GM18867 (cell line): ENCODE results near the gene SYT13.
"Not testable (repeated sequence)": the region's sequence is repeated elsewhere in the genome, so short reads cannot be mapped to it uniquely, and the experiment has no call there.

Source experiments
- ATAC-seq: cut with Tn5 transposase; IDR thresholded peaks from one replicate; pipeline ENCODE4 v1.9.1; 2021; ENCODE audit warnings: mild to moderate bottlenecking, moderate library complexity; ENCODE audit not compliant: unreplicated experiment

Gene SYT13

GRCh38 chr11:45250035-45250718 lies 36.0 kb downstream of the SYT13 start:
- no peak for ATAC-seq

- not testable (repeated sequence) for ATAC-seq
Observed at GRCh38 chr11:45249372-45249771, 36.8 kb downstream of the SYT13 start.

DNA sequence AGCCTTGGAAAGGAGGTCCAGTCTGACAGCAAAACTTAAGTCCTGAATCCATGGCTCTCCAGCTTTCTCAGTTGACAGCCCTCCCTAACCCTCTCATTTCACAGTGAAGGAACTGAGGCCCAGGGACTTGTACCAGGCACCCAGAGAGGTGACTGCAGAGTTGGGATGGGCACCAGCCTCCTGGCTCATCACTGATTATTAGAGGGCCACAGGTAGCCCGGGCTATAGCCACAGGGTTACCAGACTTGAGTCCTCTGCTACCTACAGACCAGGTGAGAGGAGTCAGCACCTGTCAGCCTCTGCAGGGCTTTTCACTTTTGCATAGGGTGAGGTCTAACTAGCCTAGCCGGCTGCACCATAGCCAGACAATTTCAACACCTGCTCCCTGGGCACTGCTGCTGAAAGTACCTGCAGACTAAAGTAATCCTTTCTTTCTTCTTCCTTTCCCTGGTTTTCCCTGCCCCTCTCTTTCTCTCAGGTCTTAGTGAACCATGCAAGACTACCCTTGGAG lies 37.6 kb downstream of the SYT13 start:
- no peak for ATAC-seq

DNA sequence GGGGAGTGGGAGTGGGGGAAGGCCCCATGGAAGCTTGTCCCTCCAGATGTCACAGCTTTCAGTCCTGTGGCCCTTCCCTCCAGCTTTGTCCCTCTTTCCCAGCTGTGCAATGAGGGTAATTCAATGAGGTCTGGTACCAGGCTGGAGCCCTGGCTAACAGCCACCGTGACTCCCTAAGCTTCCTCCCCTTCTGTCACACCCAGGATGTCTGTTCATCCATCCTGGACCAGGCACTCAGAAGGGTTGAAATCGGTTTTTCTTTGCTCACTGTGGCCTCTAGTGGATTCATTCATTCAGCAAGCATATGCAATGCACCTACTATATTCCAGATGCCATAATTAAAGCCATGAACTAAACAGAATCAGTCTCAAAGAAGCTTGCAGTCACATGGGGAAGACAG lies 38.7 kb downstream of the SYT13 start:
- no peak for ATAC-seq

DNA sequence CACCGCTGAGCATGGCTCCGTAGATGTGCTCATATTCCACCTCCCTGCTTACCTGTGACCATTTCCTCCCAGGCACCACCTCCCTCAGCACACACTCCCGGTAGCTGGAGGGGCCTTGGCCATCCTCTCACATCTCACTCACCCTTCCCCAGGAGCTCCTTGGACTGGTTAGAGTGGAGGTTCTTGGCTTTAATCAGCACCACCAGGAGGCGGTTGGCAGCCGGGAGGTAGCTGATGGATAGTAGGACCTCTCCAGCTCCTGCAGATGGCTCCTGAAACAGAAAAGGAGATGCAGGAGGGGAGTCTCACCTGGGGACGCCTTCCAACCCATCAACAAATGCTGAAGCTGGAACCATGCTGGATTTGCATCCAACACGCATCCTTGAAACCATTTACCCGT lies 39.9 kb downstream of the SYT13 start:
- no peak for ATAC-seq

DNA sequence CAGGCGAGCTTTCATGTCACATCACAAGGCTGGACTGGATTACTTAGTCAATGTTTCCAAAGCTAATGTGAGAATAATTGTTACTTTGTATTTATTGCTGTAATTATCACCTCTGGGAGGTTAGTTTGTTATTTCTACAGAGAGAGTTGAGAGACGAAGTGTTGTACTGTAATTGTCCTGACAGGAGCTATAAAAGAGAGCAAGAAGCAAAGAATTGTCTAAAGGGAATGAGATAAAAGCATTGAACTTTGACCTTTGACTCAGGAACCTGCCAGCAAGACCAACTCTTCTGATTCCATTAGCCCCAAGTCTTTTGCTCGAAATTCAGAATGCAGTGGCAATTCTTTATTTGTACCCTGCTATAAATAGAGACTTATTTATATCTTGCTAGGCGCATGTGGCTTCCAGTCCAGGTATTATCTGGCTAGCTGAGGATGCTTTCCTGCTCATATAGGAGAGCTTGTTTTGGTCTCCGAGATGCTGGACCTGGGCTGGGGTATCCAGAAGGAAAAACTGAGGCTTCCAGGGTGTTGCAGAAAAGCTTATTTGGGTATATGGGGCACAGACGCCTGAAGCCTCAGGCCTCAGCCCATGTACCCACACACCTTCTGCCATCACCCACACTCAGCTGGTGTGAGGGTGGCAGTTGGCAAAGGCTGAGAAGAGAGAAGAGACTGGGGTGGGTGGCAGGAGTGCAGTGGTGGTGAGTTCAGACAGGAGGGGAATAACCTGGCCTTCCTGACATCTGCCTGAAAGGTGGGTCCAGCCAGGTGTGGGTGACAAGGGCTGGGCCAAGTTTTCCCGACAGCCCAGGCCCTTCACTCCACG lies 40.7 kb downstream of the SYT13 start:
- ATAC-seq, result no peak

- ATAC-seq, result no peak
Observed at GRCh38 chr11:45243967-45244366, 42.2 kb downstream of the SYT13 start.

GRCh38 chr11:45239733-45240132 lies 46.4 kb downstream of the SYT13 start:
- no peak for ATAC-seq

DNA sequence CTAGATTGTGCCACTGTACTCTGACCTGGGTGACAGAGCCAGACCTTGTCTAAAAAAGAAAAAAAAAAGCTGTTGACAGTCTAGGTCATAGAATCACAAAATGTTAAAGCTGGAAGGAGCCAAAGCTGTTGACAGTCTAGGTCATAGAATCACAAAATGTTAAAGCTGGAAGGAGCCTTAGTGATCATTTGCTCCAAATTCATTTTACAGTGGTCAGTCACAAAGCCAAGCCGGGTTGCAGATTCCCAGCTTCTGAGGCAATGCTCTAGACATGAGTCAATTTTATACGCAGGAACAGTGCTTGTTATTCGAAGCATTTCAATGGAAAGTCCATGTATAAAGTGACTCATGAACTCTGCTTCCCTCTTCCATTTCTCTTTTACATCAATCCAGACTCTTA lies 47.4 kb downstream of the SYT13 start:
- ATAC-seq, result no peak

- no peak for ATAC-seq
Observed at GRCh38 chr11:45237711-45238315, 48.3 kb downstream of the SYT13 start.

DNA sequence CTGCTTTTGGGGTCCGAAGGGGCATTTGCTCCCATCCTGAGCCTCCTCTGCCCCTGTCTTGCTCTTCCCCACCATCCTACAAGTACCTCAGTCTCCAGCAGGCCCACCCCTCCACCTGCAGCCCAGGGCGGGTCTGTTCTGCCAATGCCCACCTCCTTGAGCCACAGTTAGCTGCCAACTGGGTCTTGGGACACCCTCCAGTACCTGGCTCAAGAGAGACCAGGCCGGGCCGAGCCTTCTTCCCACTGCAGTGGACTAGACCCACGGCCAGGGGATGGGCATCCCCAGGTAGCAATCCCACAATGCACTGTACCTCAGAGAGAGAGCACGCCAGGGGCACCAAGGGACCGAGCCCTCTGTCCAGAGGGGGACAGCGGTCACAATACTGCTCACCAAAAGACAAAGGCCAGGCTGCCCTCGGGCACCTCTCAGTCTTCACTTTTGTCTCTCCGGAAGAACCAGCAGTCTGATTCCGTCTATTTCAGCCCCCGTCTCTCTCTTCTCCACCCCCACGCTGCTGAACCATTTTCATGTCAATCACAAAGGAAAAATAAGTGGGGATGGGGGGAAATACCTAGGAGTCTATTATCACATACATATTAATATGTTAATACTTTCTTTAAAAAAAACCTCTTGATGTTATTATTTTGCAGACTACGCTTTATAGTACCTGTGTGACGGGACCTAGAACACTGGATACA lies 51.7 kb downstream of the SYT13 start:
- ATAC-seq, result no peak

GRCh38 chr11:45233804-45234170 lies 52.4 kb downstream of the SYT13 start:
- no peak for ATAC-seq

- peak; percentile 75 for ATAC-seq
Observed at GRCh38 chr11:45233121-45233803, 52.9 kb downstream of the SYT13 start.

DNA sequence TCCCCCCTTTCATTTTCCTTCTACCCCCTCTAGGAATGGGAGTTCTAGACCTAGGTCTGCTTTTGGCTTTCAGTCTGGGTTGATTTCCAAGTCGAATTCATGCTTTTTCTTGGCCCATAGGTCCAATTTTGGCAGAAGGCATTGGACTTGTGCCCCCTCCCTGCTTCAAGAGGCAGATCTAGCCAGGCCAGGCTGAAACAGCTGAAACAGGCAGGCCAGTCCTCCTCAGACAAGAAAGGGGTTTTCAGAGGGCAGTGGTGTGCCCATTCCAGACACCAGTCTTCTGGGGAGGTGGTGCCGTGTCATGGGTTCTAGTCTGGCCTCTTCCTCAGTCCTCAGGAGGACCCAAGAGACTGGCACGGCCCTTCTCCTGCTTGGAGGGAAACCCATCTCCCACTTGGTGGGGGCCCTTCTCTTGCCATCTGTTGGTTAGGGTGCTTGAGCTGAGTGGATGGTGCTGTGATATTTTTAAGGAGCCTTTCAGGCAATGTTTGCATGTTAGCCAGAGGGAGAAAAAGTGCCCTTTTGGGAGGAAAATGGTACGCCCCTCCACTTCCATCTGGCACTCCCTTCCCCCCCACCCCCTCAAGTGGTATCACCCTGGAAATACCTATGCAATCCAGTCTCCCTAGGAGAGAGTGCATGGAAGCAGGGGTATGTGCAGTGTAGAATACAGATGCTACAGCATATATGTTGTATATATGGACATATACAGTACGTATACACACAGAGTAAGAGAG lies 53.6 kb downstream of the SYT13 start:
- no peak for ATAC-seq

DNA sequence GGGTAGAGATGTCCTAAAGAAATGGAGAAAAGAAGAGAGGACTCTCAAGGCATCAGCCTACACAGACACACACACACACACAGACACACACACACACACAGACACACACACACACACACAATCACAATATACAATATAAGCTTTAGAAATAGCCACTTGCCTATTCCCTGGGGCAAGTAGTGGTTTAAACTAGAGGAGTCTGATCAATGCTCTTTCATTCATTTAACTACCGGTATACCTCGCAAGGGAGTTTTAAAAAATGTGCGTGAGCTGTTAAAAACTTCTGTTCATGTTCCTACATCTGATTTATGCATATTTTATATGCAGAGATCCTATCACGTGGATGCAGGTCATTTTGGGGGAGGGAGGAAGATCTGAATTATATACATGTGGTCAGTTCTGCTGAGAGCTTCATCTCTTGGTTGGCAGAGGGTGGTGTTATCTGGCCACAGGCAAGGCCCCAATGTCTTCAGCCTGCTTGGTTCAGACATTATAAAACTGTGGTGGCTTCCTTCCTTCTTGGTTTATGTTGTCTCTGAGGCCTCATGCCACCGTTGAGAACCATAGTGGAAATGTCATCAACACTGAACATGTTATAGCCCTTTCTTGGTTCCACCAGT lies 56.6 kb downstream of the SYT13 start:
- no peak for ATAC-seq

GRCh38 chr11:45227836-45228235 lies 58.3 kb downstream of the SYT13 start:
- no peak for ATAC-seq

GRCh38 chr11:45226901-45227300 lies 59.2 kb downstream of the SYT13 start:
- no peak for ATAC-seq

GRCh38 chr11:45225961-45226871 lies 59.9 kb downstream of the SYT13 start:
- ATAC-seq, result no peak
